H1 (cell line): ENCODE measurements around the gene FAM219A. TPM values are rescaled to one million over a fixed set of nuclear protein-coding genes. Genes with fewer than 3 reads are reported as not detected.

Experiments used
- CTCF ChIA-PET: fragments of 300-600 bp; sonication (Branson Sonifier 250); formaldehyde crosslinking; loops from one replicate; lab custom pipeline; 2021; ENCODE audit not compliant: partially characterized antibody; lab: Charles Lee
- POLR2A ChIA-PET: fragments of 300-600 bp; sonication (Branson Sonifier 250); formaldehyde crosslinking; loops from one replicate; lab custom pipeline; 2021; ENCODE audit warnings: inconsistent platforms; ENCODE audit not compliant: partially characterized antibody; lab: Charles Lee
- DNase-seq, 2 experiments: peaks; one replicate each; pipeline versions ENCODE4 v3.0.0 to v3.0.0-alpha.2; 2010 to 2022; ENCODE audit warnings: low spot score in 2 of 2, low read depth in 1 of 2, mixed read lengths in 1 of 2
- FAIRE-seq: peaks from 2 replicates; lab custom pipeline; 2011; peaks lifted over from hg19 to GRCh38; lab: Jason Lieb, UNC
- H2AFZ ChIP-seq: 2 replicates; pipeline ENCODE4 v1.8.1; 2012; ENCODE audit warnings: low read length, inconsistent platforms
- H2AK5ac ChIP-seq: 2 replicates; pipeline ENCODE4 v1.6.1; 2013; ENCODE audit warnings: low read depth, low read length
- H2BK120ac ChIP-seq: replicated peaks from 2 replicates; pipeline ENCODE3; 2013; ENCODE audit warnings: low read depth, low read length, inconsistent platforms
- H2BK12ac ChIP-seq: 2 replicates; pipeline ENCODE4 v1.6.1; 2013; ENCODE audit warnings: low read depth, low read length
- H2BK15ac ChIP-seq: 2 replicates; pipeline ENCODE4 v1.6.1; 2013; ENCODE audit warnings: low read length
- H2BK20ac ChIP-seq: 2 replicates; pipeline ENCODE4 v1.6.1; 2013; ENCODE audit warnings: low read length
- H2BK5ac ChIP-seq: 2 replicates; pipeline ENCODE4 v1.6.1; 2013; ENCODE audit warnings: low read depth, low read length
- H3K14ac ChIP-seq: 2 replicates; pipeline ENCODE4 v1.6.1; 2013; ENCODE audit warnings: inconsistent platforms; ENCODE audit not compliant: insufficient read length
- H3K18ac ChIP-seq: 2 replicates; pipeline ENCODE4 v1.6.1; 2013; ENCODE audit warnings: low read length; ENCODE audit errors: extremely low read depth
- H3K23ac ChIP-seq: 2 replicates; pipeline ENCODE4 v1.6.1; 2013; ENCODE audit warnings: inconsistent platforms; ENCODE audit not compliant: insufficient read length
- H3K23me2 ChIP-seq: 2 replicates; pipeline ENCODE4 v1.6.1; 2013; ENCODE audit warnings: low read depth, low read length
- H3K27ac ChIP-seq: 2 replicates; pipeline ENCODE4 v1.6.1; 2011; ENCODE audit warnings: low read depth, low read length, inconsistent platforms
- H3K27me3 ChIP-seq, 4 experiments: replicated peaks in 1 of 4; 1 replicate in 1 of 4; 2 replicates in 3 of 4; pipeline versions ENCODE4 v1.6.1 to v1.8.1; 2011 to 2013; ENCODE audit warnings: low read length in 3 of 4, mild to moderate bottlenecking in 3 of 4, inconsistent platforms in 2 of 4, mixed read lengths in 2 of 4, moderate library complexity in 1 of 4; ENCODE audit not compliant: control insufficient read depth in 3 of 4, insufficient read depth in 3 of 4; ENCODE audit errors: extremely low read depth in 1 of 4
- H3K36me3 ChIP-seq, 4 experiments: 2 replicates each; pipeline versions ENCODE4 v1.6.1 to v1.8.1; 2011 to 2013; ENCODE audit warnings: mild to moderate bottlenecking in 4 of 4, low read length in 3 of 4, moderate library complexity in 2 of 4, control low read depth in 1 of 4, inconsistent platforms in 1 of 4; ENCODE audit not compliant: insufficient read depth in 4 of 4, control insufficient read depth in 2 of 4
- H3K4ac ChIP-seq: replicated peaks from 2 replicates; pipeline ENCODE3; 2013; ENCODE audit warnings: low read length, low read depth, mixed read lengths, inconsistent platforms; ENCODE audit not compliant: insufficient read length
- H3K4me1 ChIP-seq, 4 experiments: replicated peaks in 1 of 4; 1 replicate in 1 of 4; 2 replicates in 3 of 4; pipeline versions ENCODE4 v1.6.1 to v1.8.1; 2011 to 2013; ENCODE audit warnings: low read length in 3 of 4, inconsistent platforms in 2 of 4, mixed read lengths in 1 of 4; ENCODE audit not compliant: insufficient read depth in 4 of 4, control insufficient read depth in 3 of 4
- H3K4me2 ChIP-seq, 2 experiments: 2 replicates each; pipeline versions ENCODE4 v1.6.1 to v1.8.1; 2011 to 2013; ENCODE audit warnings: low read depth in 2 of 2, low read length in 2 of 2, control low read depth in 1 of 2, inconsistent platforms in 1 of 2, mild to moderate bottlenecking in 1 of 2; ENCODE audit not compliant: insufficient read depth in 1 of 2
- H3K4me3 ChIP-seq, 4 experiments: fragments of 200-600, 300-600 bp in 1 of 4; sonication (generic), shearing (Covaris generic), sonication (Bioruptor Twin) in 1 of 4; 2 replicates each; pipeline versions ENCODE4 v1.5.1 to v1.8.1; 2011 to 2016; ENCODE audit warnings: low read length in 4 of 4, low read depth in 3 of 4, control low read depth in 2 of 4, inconsistent platforms in 2 of 4, mild to moderate bottlenecking in 2 of 4, mixed read lengths in 1 of 4, moderate library complexity in 1 of 4; ENCODE audit not compliant: insufficient read depth in 2 of 4; ENCODE audit errors: extremely low read depth in 1 of 4
- H3K56ac ChIP-seq: replicated peaks from 2 replicates; pipeline ENCODE3; 2013; ENCODE audit warnings: low read depth, mild to moderate bottlenecking, mixed read lengths, low read length, inconsistent platforms; ENCODE audit not compliant: insufficient read length
- H3K79me1 ChIP-seq: 2 replicates; pipeline ENCODE4 v1.6.1; 2013; ENCODE audit warnings: low read depth, low read length, control low read depth
- H3K79me2 ChIP-seq, 2 experiments: 2 replicates each; pipeline versions ENCODE4 v1.6.1 to v1.8.1; 2012 to 2013; ENCODE audit warnings: low read length in 2 of 2, mild to moderate bottlenecking in 2 of 2, inconsistent platforms in 1 of 2; ENCODE audit not compliant: insufficient read depth in 2 of 2, control insufficient read depth in 1 of 2
- H3K9ac ChIP-seq, 4 experiments: replicated peaks in 1 of 4; 1 replicate in 1 of 4; 2 replicates in 3 of 4; pipeline versions ENCODE4 v1.6.1 to v1.8.1; 2011 to 2013; ENCODE audit warnings: low read depth in 3 of 4, low read length in 3 of 4, control low read depth in 2 of 4, mild to moderate bottlenecking in 2 of 4, moderate library complexity in 2 of 4, inconsistent platforms in 1 of 4; ENCODE audit errors: extremely low read depth in 1 of 4
- H3K9me3 ChIP-seq, 2 experiments: 2 replicates each; pipeline versions ENCODE4 v1.6.1 to v1.8.1; 2012 to 2013; ENCODE audit warnings: mild to moderate bottlenecking in 2 of 2, moderate library complexity in 2 of 2, control low read depth in 1 of 2, inconsistent platforms in 1 of 2, low read depth in 1 of 2, low read length in 1 of 2, mixed read lengths in 1 of 2; ENCODE audit not compliant: insufficient read depth in 2 of 2
- H4K20me1 ChIP-seq, 2 experiments: replicated peaks in 1 of 2; 2 replicates each; pipeline versions ENCODE3 to v1.8.1; 2011 to 2013; ENCODE audit warnings: inconsistent platforms in 2 of 2, low read length in 2 of 2, mild to moderate bottlenecking in 1 of 2; ENCODE audit not compliant: insufficient read depth in 2 of 2, control insufficient read depth in 1 of 2
- H4K5ac ChIP-seq: 2 replicates; pipeline ENCODE4 v1.6.1; 2013; ENCODE audit warnings: low read length, low read depth, mixed read lengths, inconsistent platforms; ENCODE audit not compliant: insufficient read length
- H4K8ac ChIP-seq: 2 replicates; pipeline ENCODE4 v1.8.0; 2013; ENCODE audit warnings: mild to moderate bottlenecking, moderate library complexity, low read length, inconsistent platforms; ENCODE audit not compliant: insufficient read depth; ENCODE audit errors: extremely low read depth
- H4K91ac ChIP-seq: replicated peaks from 2 replicates; pipeline ENCODE3; 2013; ENCODE audit warnings: low read length, mixed read lengths, inconsistent platforms; ENCODE audit not compliant: insufficient read length
- CREB1 ChIP-seq: IDR thresholded peaks from 2 replicates; pipeline ENCODE4 v1.6.1; 2012; ENCODE audit warnings: inconsistent platforms
- EZH2 ChIP-seq: fragments of 200-600 bp; sonication (generic); IDR thresholded peaks from 2 replicates; pipeline ENCODE4 v1.7.1; 2012; ENCODE audit warnings: low read depth, mild to moderate bottlenecking, moderate library complexity, low read length, inconsistent platforms; ENCODE audit not compliant: severe bottlenecking
- HDAC6 ChIP-seq: IDR thresholded peaks from one replicate; pipeline ENCODE4 v1.7.1; 2012; ENCODE audit warnings: low read depth, mild to moderate bottlenecking, inconsistent platforms, low read length, moderate library complexity
- RAD21 ChIP-seq, 2 experiments: IDR thresholded peaks in 1 of 2; conservative IDR thresholded peaks in 1 of 2; 2 replicates each; pipeline ENCODE4 v1.6.1; 2011; ENCODE audit warnings: low read depth in 2 of 2, low read length in 2 of 2, improper control_type of control experiment in 1 of 2, inconsistent platforms in 1 of 2, mild to moderate bottlenecking in 1 of 2, moderate library complexity in 1 of 2
- SUZ12 ChIP-seq: fragments of 200-600 bp; sonication (generic); IDR thresholded peaks from 2 replicates; pipeline ENCODE4 v1.6.1; 2012; ENCODE audit warnings: mild to moderate bottlenecking, inconsistent platforms, low read length, moderate library complexity, mixed read lengths
- WGBS, 2 experiments: shearing (Covaris generic) in 1 of 2; methylation state at CpG; one replicate each; pipeline versions ENCODE4 v1.1.6 to v1.1.7; 2013 to 2015; ENCODE audit warnings: low lambda C conversion rate in 2 of 2, mixed read lengths in 2 of 2, inconsistent platforms in 1 of 2, low coverage in 1 of 2, missing lambda C conversion rate in 1 of 2; ENCODE audit not compliant: insufficient replicate concordance in 2 of 2, insufficient coverage in 1 of 2, insufficient read length in 1 of 2; ENCODE audit errors: extremely low coverage in 1 of 2, missing lambda C conversion rate in 1 of 2; 5-methylcytosine and 5-hydroxymethylcytosine counted together
- polyA plus RNA-seq, 7 experiments: library from polyadenylated mRNA; depleted of rRNA in 3 of 7; stranded (reverse) in 5 of 7; unstranded in 2 of 7; fragments of >200 nt in 5 of 7; fragments of 200-250 nt in 2 of 7; gene quantifications; 1 replicate in 5 of 7; 2 replicates in 1 of 7; 4 replicates in 1 of 7; pipeline versions ENCODE4 v1.2.1 to v1.2.3, GENCODE V29; 2011 to 2013; ENCODE audit warnings: missing spikeins in 2 of 7, mixed read lengths in 2 of 7
- total RNA-seq: library from RNA; stranded (reverse); fragmentation: NEBNext Ultra II Directional; extraction: Animal tissue kit (Norgen Biotek cat#: 25700); gene quantifications from 2 replicates; pipeline ENCODE4 v1.2.1, GENCODE V29; 2021
- TF ChIP-seq, protein P1 (sequence below): IDR thresholded peaks from 2 replicates; pipeline ENCODE4 v1.6.1; 2011; ENCODE audit warnings: low read depth, mild to moderate bottlenecking, low read length; ENCODE audit not compliant: insufficient read depth

FAM219A gene
- total and polyA plus RNA-seq, 2 of the 8 experiments (the other 6 are each of a cell fraction or from before 2014, with no cell fraction given) = 7.7 to 10.4 TPM

DNA sequence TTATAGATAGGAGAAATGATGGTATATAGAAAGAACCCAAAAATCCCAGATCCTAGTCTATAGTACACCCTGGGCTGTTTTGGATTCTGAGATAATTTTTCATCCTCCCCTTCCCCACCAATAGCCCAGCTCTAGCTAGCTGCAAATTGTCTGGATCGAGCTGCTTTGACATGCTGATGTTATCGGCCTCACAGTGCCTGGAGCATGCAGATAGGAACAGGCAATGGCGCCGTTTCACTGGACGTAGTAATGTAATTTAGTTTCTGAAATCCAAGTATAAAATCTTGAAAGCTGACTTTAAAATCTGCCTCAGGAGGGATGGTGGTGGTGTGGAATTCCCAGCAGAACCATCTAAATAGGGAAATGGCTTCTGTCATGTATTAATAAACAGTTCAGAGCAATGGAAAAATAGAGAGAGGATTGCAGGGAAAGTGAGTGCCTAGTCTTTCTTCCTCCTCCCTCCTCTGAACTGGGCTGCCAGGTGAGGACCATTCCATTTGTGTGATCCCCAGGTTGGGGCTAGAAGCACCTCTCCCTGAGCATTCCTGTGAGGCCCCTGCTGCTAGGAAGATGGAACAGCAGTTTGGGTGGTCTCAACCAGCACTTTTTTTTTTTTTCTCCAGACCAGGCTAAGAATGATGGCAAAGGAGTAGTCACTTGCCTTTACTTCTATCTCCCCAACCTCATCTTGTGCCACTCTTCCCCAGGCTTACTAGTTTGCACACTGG is 31.9 kb downstream of the FAM219A start:
- H3K79me1 ChIP-seq = no peaks in the 10 kb centered on the region; the same call in 1 of the 2 replicates
- H3K9me3 ChIP-seq = no peaks in the 10 kb centered on the region
- H4K8ac ChIP-seq = no peak overlapping the region
- H3K14ac ChIP-seq = no peak overlapping the region
- no peak overlapping the region for H2AK5ac ChIP-seq
- H4K91ac ChIP-seq = no peak overlapping the region
- POLR2A ChIA-PET = no interaction called here
- no peaks in the 10 kb centered on the region for H3K27me3 ChIP-seq
- H2BK120ac ChIP-seq = no peak overlapping the region
- H3K79me2 ChIP-seq = no peaks in the 10 kb centered on the region
- no peaks in the 10 kb centered on the region for H3K36me3 ChIP-seq
- no peak overlapping the region for H2BK20ac ChIP-seq
- DNase-seq = no peak
- no peak overlapping the region for H3K23ac ChIP-seq
- no peak overlapping the region for H3K9ac ChIP-seq
- H3K4me3 ChIP-seq = no peak overlapping the region
- no peak overlapping the region for H3K4me2 ChIP-seq
- H3K23me2 ChIP-seq = no peaks in the 10 kb centered on the region
- H3K18ac ChIP-seq = no peak overlapping the region
- H2BK5ac ChIP-seq = no peak overlapping the region
- H2BK15ac ChIP-seq = no peak overlapping the region
- H3K4ac ChIP-seq = no peak overlapping the region
- H2BK12ac ChIP-seq = no peak overlapping the region
- CTCF ChIA-PET = interaction anchor here (1.0 to 11.7 kb wide), 7 partner anchors 11 to 165 kb away, joined by 3 to 106 read pairs (median 4); no protein-coding TSS in a partner anchor
- H4K20me1 ChIP-seq = peaks cover 0 to 8% of the 10 kb centered on the region in 2 experiments
- H4K5ac ChIP-seq = no peak overlapping the region
- H3K56ac ChIP-seq = no peak overlapping the region
- 81% methylated on average over 5 of the region's 5 CpGs; no CpG with 5 or more reads in 1 of the 2 experiments for WGBS, 2 experiments
- no peak overlapping the region for H2AFZ ChIP-seq
- no peak for FAIRE-seq
- H3K27ac ChIP-seq = no peak overlapping the region
- no peaks in the 10 kb centered on the region for H3K4me1 ChIP-seq
- TF ChIP-seq CREB1 (no peak), RAD21 (IDR thresholded peaks at IDR 0.05 in 1 of 2, conservative IDR thresholded peaks at IDR 0.05 in 1 of 2; ENCODE audit: low read depth in 2 of 2, low read length in 2 of 2) (peak in 1 of 2 experiments; percentile 23; a peak in 1 of 4 replicates), EZH2 (no peak), SUZ12 (no peak), HDAC6 (no peak)
- TF ChIP-seq, protein P1, sequence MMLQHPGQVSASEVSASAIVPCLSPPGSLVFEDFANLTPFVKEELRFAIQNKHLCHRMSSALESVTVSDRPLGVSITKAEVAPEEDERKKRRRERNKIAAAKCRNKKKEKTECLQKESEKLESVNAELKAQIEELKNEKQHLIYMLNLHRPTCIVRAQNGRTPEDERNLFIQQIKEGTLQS = no peak
